Tibial nerve (tissue), 4 donors: ENCODE results near the gene TMEM147. TPM values are rescaled to one million over a fixed set of nuclear protein-coding genes. Genes with fewer than 3 reads are reported as not detected.

Source experiments
- DNase-seq, 2 donors: peaks; one replicate each; pipeline ENCODE4 v3.0.0-alpha.2; 2019; ENCODE audit warnings: low spot score in 2 of 2
- H3K27ac ChIP-seq, 4 donors: fragments of 200-600 bp; sonication (generic) in 3 of 4; one replicate each; pipeline ENCODE4 v1.5.1; 2017 to 2019; ENCODE audit warnings: mild to moderate bottlenecking in 1 of 4
- H3K27me3 ChIP-seq, 2 donors: fragments of 200-600 bp; sonication (generic) in 1 of 2; one replicate each; pipeline versions ENCODE4 v1.5.1 to v1.6.0; 2017 to 2019
- H3K36me3 ChIP-seq, 3 donors: fragments of 200-600 bp; sonication (generic); one replicate each; pipeline ENCODE4 v1.5.1; 2018 to 2019
- H3K4me1 ChIP-seq, 4 donors: fragments of 200-600 bp; sonication (generic) in 3 of 4; one replicate each; pipeline ENCODE4 v1.5.1; 2017 to 2019
- H3K4me3 ChIP-seq, 4 donors: fragments of 200-600 bp; sonication (generic) in 3 of 4; one replicate each; pipeline ENCODE4 v1.5.1; 2017 to 2019; ENCODE audit warnings: mild to moderate bottlenecking in 1 of 4, moderate library complexity in 1 of 4
- H3K9me3 ChIP-seq, 4 donors: fragments of 200-600 bp; sonication (generic) in 3 of 4; one replicate each; pipeline ENCODE4 v1.5.1; 2017 to 2019
- CTCF ChIP-seq, 5 experiments: fragments of 200-600 bp in 3 of 5; fragments of 450-650 bp in 2 of 5; sonication (generic) in 3 of 5; IDR thresholded peaks; one replicate each; pipeline ENCODE4 v1.5.1; 2016 to 2019; ENCODE audit warnings: antibody characterized with exemption in 5 of 5, mild to moderate bottlenecking in 3 of 5, moderate library complexity in 2 of 5
- EP300 ChIP-seq, 2 donors: sonication (generic); formaldehyde crosslinking; IDR thresholded peaks; one replicate each; pipeline ENCODE4 v1.6.1; 2017; ENCODE audit warnings: antibody characterized with exemption in 2 of 2, mild to moderate bottlenecking in 1 of 2
- POLR2A ChIP-seq, 2 donors: fragments of 450-650 bp; IDR thresholded peaks; one replicate each; pipeline ENCODE4 v1.6.1; 2017; ENCODE audit warnings: antibody characterized with exemption in 2 of 2, mild to moderate bottlenecking in 2 of 2, moderate library complexity in 2 of 2
- WGBS, 2 donors: methylation state at CpG; one replicate each; pipeline ENCODE4 v1.1.5; 2018; 5-methylcytosine and 5-hydroxymethylcytosine counted together
- total RNA-seq, 4 donors: library from RNA; depleted of rRNA; stranded (reverse); fragments of >200 nt; gene quantifications; one replicate each; pipeline ENCODE4 v1.1.0, GENCODE V29; 2016

TMEM147 gene
- total RNA-seq, 4 donors from 2014 or later: 63.8 to 103 (median 68.2) TPM

DNA sequence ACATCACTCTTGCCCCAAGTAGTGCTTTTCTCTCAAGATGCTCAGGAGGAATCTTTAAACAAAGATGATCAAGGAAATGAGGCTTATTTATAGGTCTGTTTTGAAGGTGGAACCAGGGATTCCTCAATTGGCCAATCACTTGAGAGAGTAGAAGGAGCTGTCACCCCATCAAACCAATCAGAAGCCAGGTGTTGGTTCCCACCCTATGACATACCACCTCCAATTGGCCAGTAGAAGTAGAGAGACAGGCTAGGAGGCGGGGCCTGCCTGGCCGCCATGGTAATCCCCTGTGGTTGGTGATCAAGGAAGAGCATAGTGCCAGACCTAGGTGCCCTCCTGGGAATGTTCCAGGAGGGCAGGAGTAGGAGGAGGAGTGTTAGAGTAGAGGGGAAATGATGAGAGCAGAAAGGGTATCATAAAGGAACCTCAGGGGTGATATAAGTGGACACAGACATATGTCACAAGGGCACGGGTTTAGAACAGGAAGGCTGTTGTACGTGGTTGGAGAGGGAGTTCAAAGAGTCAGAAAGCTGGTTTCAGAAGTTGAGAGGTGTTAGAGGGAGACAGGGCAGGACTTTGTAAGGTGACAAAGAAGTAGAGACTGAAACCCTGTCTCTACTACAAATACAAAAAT lies 51.1 kb downstream of the TMEM147 start:
- DNase-seq: no peak
- Histone ChIP-seq H3K9me3 (no peaks in the 10 kb centered on the region), H3K4me1 (no peaks in the 10 kb centered on the region), H3K36me3 (no peaks in the 10 kb centered on the region), H3K27ac (no peak overlapping the region), H3K4me3 (no peak overlapping the region), H3K27me3 (peaks cover 0 to 6% of the 10 kb centered on the region in 2 donors)
- WGBS, 2 donors: 50 to 78% methylated on average over 4 of the region's 4 CpGs
- TF ChIP-seq CTCF (IDR thresholded peaks at IDR 0.05) (no peak), POLR2A (IDR thresholded peaks at IDR 0.05) (no peak), EP300 (IDR thresholded peaks at IDR 0.05) (no peak)

Other genes starting within 250 kb of the TMEM147 start
- gene CD22, start 216.4 kb upstream of the TMEM147 start, total RNA-seq: 10 to 100 TPM in 3 of 4 donors, 1 to 10 TPM in 1; 7.2 to 22.8 (median 13.4) TPM
- under 1 TPM in 1 of 4 donors, not detected in 3; 0.59 TPM for gene FFAR1, start 197.7 kb upstream of the TMEM147 start, total RNA-seq
- gene FFAR3, start 187.2 kb upstream of the TMEM147 start, total RNA-seq: under 1 TPM in 1 of 4 donors, not detected in 3; 0.87 TPM
- gene GPR42, start 174.6 kb upstream of the TMEM147 start, total RNA-seq: not detected
- gene FFAR2, start 97.4 kb upstream of the TMEM147 start, total RNA-seq: under 1 TPM in 1 of 4 donors, not detected in 3; 0.22 TPM
- gene KRTDAP, start 55.2 kb upstream of the TMEM147 start, total RNA-seq: not detected
- 10 to 100 TPM in 3 of 4 donors, 1 to 10 TPM in 1; 8.2 to 33.5 (median 26.5) TPM for gene DMKN, start 32.0 kb upstream of the TMEM147 start, total RNA-seq
- not detected for gene SBSN, start 17.3 kb upstream of the TMEM147 start, total RNA-seq
- gene GAPDHS, start 12.2 kb upstream of the TMEM147 start, total RNA-seq: not detected
- under 1 TPM in 1 of 4 donors, not detected in 3; 0.63 TPM for gene ATP4A, start 18.0 kb downstream of the TMEM147 start, total RNA-seq
- gene PMIS2, start 40.5 kb downstream of the TMEM147 start, total RNA-seq: not detected
- gene HAUS5, start 67.1 kb downstream of the TMEM147 start, total RNA-seq: 10 to 100 TPM in 3 of 4 donors, 1 to 10 TPM in 1; 9.8 to 17.1 (median 11.0) TPM
- 10 to 100 TPM; 77.4 to 88.3 (median 80.0) TPM for gene RBM42, start 83.4 kb downstream of the TMEM147 start, total RNA-seq
- gene ETV2, start 96.1 kb downstream of the TMEM147 start, total RNA-seq: 1 to 10 TPM in 1 of 4 donors, under 1 TPM in 1, not detected in 2; 0.84 to 2.2 TPM
- 100 to 1,000 TPM; 293 to 338 (median 316) TPM for gene COX6B1, start 102.7 kb downstream of the TMEM147 start, total RNA-seq
- not detected for gene UPK1A, start 120.9 kb downstream of the TMEM147 start, total RNA-seq
- not detected for gene ZBTB32, start 158.9 kb downstream of the TMEM147 start, total RNA-seq
- 10 to 100 TPM; 12.9 to 38.7 (median 25.5) TPM for gene KMT2B, start 172.4 kb downstream of the TMEM147 start, total RNA-seq
- 10 to 100 TPM in 2 of 4 donors, 1 to 10 TPM in 2; 4.8 to 25.5 (median 10.7) TPM for gene IGFLR1, start 196.8 kb downstream of the TMEM147 start, total RNA-seq
- 10 to 100 TPM; 17.8 to 51.1 (median 43.2) TPM for gene U2AF1L4, start 199.8 kb downstream of the TMEM147 start, total RNA-seq
- gene PSENEN, start 200.0 kb downstream of the TMEM147 start, total RNA-seq: 10 to 100 TPM; 33.1 to 46.7 (median 40.3) TPM
- gene LIN37, start 202.9 kb downstream of the TMEM147 start, total RNA-seq: 10 to 100 TPM; 18.1 to 32.7 (median 20.6) TPM
- gene HSPB6, start 211.4 kb downstream of the TMEM147 start, total RNA-seq: 100 to 1,000 TPM in 3 of 4 donors, 10 to 100 TPM in 1; 85.2 to 190 (median 124) TPM
- 10 to 100 TPM; 14.2 to 32.7 (median 19.9) TPM for gene PROSER3, start 212.6 kb downstream of the TMEM147 start, total RNA-seq
- gene ARHGAP33, start 229.9 kb downstream of the TMEM147 start, total RNA-seq: 10 to 100 TPM in 3 of 4 donors, 1 to 10 TPM in 1; 6.6 to 46.8 (median 26.1) TPM